ENCODE measurements around the gene ABCA3.

DNA sequence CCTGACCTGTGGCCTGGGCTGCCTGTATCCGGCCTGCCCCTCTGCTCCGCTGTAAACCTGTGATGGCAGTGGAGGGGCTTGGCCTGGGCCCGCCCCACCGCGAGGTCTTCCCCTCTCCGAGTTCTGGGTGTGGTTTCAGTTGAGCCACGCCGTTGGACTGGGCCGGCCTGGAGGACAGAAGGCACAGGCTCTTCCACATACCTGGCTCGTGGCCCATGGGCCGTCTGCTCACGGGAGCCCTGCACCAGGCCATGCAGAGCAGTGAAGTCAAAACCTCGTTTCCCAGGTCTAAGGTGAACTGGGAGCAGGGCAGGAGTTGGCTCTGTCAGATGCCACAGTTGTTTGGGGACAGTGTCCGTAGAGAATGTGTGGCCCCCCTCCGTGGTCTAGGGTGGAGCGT, 67.0 kb downstream of the ABCA3 start:
- TF ChIP-seq POLR2A (IDR thresholded peaks at IDR 0.05) = no peak
- TF ChIP-seq, protein P1, sequence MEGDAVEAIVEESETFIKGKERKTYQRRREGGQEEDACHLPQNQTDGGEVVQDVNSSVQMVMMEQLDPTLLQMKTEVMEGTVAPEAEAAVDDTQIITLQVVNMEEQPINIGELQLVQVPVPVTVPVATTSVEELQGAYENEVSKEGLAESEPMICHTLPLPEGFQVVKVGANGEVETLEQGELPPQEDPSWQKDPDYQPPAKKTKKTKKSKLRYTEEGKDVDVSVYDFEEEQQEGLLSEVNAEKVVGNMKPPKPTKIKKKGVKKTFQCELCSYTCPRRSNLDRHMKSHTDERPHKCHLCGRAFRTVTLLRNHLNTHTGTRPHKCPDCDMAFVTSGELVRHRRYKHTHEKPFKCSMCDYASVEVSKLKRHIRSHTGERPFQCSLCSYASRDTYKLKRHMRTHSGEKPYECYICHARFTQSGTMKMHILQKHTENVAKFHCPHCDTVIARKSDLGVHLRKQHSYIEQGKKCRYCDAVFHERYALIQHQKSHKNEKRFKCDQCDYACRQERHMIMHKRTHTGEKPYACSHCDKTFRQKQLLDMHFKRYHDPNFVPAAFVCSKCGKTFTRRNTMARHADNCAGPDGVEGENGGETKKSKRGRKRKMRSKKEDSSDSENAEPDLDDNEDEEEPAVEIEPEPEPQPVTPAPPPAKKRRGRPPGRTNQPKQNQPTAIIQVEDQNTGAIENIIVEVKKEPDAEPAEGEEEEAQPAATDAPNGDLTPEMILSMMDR (IDR thresholded peaks at IDR 0.05) = no peak
